Central memory CD8-positive, alpha-beta T cell (primary cell): ENCODE results near the gene MCM3.
A peak's percentile ranks its signal among the peaks of the same experiment; 100 is the strongest.

Source experiments
- ATAC-seq: fragments of 150-1000 bp; cut with Tn5 transposase; replicated peaks from 2 replicates; pipeline ENCODE4 v1.10.0; 2022; ENCODE audit warnings: mild to moderate bottlenecking, moderate FRiP score, moderate number of reproducible peaks; ENCODE audit not compliant: poor library complexity, severe bottlenecking; ENCODE audit errors: extremely low read depth
- DNase-seq, 2 donors: peaks; one replicate each; pipeline ENCODE4 v3.0.0; 2021; ENCODE audit warnings: low spot score in 2 of 2
- H3K27ac Mint-ChIP-seq: one replicate; pipeline ENCODE4 v1.8.0; 2022; ENCODE audit warnings: low read depth, mild to moderate bottlenecking, moderate library complexity, mixed read lengths
- H3K27me3 Mint-ChIP-seq: one replicate; pipeline ENCODE4 v1.8.0; 2022; ENCODE audit warnings: mixed read lengths
- H3K36me3 Mint-ChIP-seq: one replicate; pipeline ENCODE4 v1.8.0; 2022; ENCODE audit warnings: mild to moderate bottlenecking, moderate library complexity, mixed read lengths; ENCODE audit not compliant: insufficient read depth
- H3K4me1 Mint-ChIP-seq: one replicate; pipeline ENCODE4 v1.8.0; 2022; ENCODE audit warnings: mixed read lengths
- H3K4me3 Mint-ChIP-seq: one replicate; pipeline ENCODE4 v1.8.0; 2022; ENCODE audit warnings: mild to moderate bottlenecking, moderate library complexity, mixed read lengths
- H3K9me3 Mint-ChIP-seq: one replicate; pipeline ENCODE4 v1.8.0; 2022; ENCODE audit warnings: mixed read lengths

Gene MCM3

DNA sequence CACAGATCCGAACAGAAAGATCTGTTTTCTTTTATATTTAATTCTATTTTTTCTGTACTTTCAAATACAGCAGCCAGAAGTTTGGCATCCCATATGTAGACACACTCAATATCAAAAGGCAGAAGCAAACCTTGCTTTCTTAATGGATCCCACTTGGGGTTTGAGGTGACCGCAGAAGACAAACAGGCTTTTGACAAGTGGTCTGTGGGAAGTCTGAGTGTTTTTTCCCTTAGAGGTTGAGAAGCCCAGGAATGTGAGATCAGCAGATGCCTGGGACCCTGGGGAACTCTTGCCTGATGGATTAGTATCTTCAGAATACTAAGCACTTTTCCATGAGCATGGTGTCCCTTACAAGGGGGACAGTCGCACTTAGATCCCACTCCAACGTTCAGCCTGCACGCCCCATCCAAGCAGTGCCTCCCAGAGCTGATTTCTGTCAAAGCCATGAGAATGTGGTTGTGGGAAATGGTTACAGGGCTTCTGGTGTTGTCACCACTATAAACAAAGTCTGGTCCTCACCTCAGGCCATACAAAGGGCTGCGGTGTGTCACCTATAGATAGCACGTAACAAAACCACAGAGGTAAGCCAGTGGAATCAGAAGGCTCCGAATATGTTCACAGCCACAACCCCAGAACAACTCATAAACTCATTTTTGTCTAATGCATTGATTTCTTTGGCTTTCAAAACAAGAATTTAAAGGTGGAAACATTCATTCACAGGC, 53.0 kb downstream of the MCM3 start:
- H3K9me3 Mint-ChIP-seq = no peaks in the 10 kb centered on the region
- peaks cover 6% of the 10 kb centered on the region for H3K4me1 Mint-ChIP-seq
- H3K4me3 Mint-ChIP-seq = no peak overlapping the region
- peak; percentile 92 for ATAC-seq
- peaks cover 76% of the 10 kb centered on the region for H3K27me3 Mint-ChIP-seq
- no peak overlapping the region for H3K27ac Mint-ChIP-seq
- peak in 1 of 2 donors; percentile 53 for DNase-seq
- peaks cover 2% of the 10 kb centered on the region for H3K36me3 Mint-ChIP-seq

DNA sequence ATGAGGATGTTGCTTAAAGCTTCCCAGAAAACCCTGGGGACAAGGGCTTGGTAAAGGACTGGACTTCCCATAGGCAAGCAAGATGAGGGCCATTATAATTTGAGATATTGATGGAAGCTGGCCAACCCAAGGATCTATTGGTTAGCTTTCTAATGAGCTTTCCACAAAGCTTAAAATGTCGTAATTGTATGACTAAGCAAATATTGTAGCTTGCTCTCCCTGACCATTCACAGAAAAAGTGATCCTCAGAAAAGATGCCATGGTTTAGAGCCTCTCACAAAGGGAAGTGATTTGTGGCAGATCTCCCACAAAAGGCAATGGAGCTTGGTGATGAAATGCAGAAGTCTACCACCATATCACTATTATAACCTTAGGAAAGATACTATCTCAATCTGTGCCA, 53.9 kb downstream of the MCM3 start:
- Mint-ChIP-seq H3K36me3 (peaks cover 2% of the 10 kb centered on the region), H3K9me3 (no peaks in the 10 kb centered on the region), H3K27ac (no peak overlapping the region), H3K4me1 (peaks cover 6% of the 10 kb centered on the region), H3K27me3 (peaks cover 72% of the 10 kb centered on the region), H3K4me3 (no peak overlapping the region)
- ATAC-seq (no peak), DNase-seq (no peak)

DNA sequence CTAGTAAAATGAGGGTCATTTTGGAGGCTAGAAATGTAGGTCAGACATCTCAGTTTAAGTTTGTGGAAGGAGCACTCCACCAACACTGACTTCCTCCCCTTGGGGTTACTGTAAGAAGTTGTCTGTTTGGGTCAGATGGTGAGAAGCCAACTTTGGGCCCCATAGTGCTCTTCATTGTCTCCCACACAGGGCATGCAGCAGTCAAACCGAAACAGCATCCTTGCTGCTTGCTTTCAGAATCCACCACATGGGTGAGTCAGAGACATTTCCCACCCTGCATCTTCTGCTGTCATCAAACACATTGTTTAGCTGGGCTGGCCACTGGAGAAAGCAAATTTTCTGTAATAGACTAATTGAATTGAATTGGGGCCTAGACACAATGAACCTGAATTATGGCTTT, 57.0 kb downstream of the MCM3 start:
- Mint-ChIP-seq H3K27me3 (peaks cover 83% of the 10 kb centered on the region), H3K4me3 (no peak overlapping the region), H3K9me3 (no peaks in the 10 kb centered on the region), H3K27ac (no peak overlapping the region), H3K4me1 (peaks cover 6% of the 10 kb centered on the region), H3K36me3 (peaks cover 2% of the 10 kb centered on the region)
- ATAC-seq (no peak), DNase-seq (no peak)

DNA sequence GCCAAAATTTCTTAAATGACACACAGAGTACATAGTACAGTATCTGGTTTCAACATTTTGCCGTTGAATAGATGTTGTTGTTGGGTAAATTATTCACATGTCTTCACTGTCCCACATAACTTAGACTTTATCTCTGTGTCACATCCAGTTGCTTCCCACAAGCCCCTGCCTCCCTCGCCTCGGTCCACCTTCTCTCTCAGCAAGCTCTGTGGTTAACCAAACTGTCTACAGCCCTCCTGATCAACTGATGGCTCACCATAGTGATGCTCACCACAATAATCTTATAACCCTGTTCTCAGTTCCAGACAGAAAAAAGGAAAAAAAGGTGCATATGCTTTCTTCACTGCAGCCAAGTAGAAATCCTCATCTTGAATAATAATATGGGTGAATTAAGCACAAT, 63.2 kb downstream of the MCM3 start:
- Mint-ChIP-seq H3K27ac (no peak overlapping the region), H3K4me3 (no peak overlapping the region), H3K36me3 (no peaks in the 10 kb centered on the region), H3K27me3 (peaks cover 43% of the 10 kb centered on the region), H3K9me3 (no peaks in the 10 kb centered on the region), H3K4me1 (peaks cover 6% of the 10 kb centered on the region)
- DNase-seq (no peak), ATAC-seq (no peak)

DNA sequence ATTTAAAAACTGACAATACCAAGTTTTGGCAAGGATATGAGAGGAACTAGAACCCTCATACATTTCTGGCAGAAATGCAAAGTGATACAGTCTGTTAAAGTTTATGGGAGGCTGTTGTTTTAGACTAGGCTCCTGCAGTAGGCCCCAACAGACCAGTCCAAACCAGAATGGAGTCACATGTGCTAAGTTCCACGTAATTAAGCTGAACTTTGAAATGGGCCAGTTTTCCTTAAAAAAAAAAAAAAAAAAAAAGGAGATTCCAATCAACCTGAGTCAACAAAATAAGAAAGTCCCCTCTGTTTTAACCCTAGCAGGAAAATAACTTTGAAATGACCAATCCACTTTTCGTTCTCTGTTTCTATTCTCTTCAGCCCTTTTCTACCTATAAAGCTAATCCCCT, 66.8 kb downstream of the MCM3 start:
- Mint-ChIP-seq H3K27ac (no peak overlapping the region), H3K36me3 (no peaks in the 10 kb centered on the region), H3K4me1 (peaks cover 6% of the 10 kb centered on the region), H3K27me3 (peaks cover 16% of the 10 kb centered on the region), H3K9me3 (no peaks in the 10 kb centered on the region), H3K4me3 (no peak overlapping the region)
- DNase-seq (no peak), ATAC-seq (no peak)

DNA sequence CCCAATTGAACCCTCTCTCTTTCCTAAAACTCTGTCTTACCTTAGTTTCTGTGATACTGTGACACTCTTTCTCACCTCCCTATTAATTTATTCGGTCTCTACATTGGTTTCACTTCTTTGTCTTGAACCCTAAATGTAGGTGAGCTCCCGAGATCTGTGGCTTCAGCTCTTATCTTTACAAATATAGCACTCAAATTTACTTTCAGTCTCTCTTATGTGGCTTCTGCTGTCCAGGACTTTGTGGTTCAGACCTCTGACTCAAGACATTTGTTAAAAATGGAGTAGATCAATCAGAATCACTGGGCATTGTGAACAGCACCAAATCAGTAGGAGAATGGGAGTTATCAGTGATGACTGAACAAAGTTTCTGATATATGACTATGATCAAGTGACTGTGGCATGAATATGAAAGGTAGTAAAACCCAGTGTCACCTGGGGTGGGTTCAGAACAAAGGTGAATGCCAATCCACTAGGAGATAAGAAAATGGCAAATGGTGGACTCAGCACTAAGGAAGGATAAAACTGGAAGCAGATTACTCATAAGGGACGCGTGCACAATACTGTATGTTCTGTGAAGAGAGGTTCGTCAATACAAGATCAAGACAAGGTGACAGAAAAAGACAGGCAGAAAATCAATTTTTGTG, 67.5 kb downstream of the MCM3 start:
- H3K36me3 Mint-ChIP-seq = no peaks in the 10 kb centered on the region
- ATAC-seq (no peak), DNase-seq (no peak)
- peaks cover 19% of the 10 kb centered on the region for H3K27me3 Mint-ChIP-seq
- no peaks in the 10 kb centered on the region for H3K9me3 Mint-ChIP-seq
- no peak overlapping the region for H3K27ac Mint-ChIP-seq
- H3K4me1 Mint-ChIP-seq = peaks cover 6% of the 10 kb centered on the region
- H3K4me3 Mint-ChIP-seq = no peak overlapping the region

DNA sequence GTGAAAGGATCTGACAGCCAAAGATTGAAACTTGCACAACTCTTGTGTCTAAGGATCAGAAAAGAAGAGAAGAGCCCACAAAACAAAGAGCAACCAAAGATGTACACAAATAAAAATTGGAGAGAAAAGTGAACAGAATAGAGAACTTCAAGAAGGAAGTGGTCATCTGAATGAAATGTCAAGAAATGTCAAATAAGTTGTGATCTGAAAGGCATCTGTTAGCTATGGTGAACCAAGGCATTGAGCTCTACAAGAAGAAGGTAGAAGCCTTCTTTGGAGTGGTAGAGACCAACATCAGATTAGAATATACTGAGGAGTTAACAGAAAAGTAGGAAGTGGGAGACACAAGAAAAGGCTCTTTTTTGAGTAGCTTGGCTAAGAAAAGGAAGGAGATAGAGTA, 68.8 kb downstream of the MCM3 start:
- Mint-ChIP-seq H3K4me3 (no peak overlapping the region), H3K27ac (no peak overlapping the region), H3K9me3 (no peaks in the 10 kb centered on the region), H3K4me1 (no peaks in the 10 kb centered on the region), H3K36me3 (no peaks in the 10 kb centered on the region), H3K27me3 (peaks cover 24% of the 10 kb centered on the region)
- ATAC-seq = no peak
- DNase-seq = no peak
